HG03175 (cell line): ENCODE results near the gene DPP6.
A peak's percentile ranks its signal among the peaks of the same experiment; 100 is the strongest.

ENCODE experiments used
- ATAC-seq: cut with Tn5 transposase; IDR thresholded peaks from one replicate; pipeline ENCODE4 v1.9.1; 2021; ENCODE audit warnings: mild to moderate bottlenecking, moderate library complexity; ENCODE audit not compliant: unreplicated experiment

DPP6 gene

GRCh38 chr7:154844955-154845354 lies 792.8 kb downstream of the DPP6 start:
- no peak for ATAC-seq

GRCh38 chr7:154848464-154848863 lies 796.3 kb downstream of the DPP6 start:
- no peak for ATAC-seq

GRCh38 chr7:154852205-154852604 lies 800.0 kb downstream of the DPP6 start:
- ATAC-seq = no peak

GRCh38 chr7:154853063-154853726 lies 801.0 kb downstream of the DPP6 start:
- no peak for ATAC-seq

- ATAC-seq = no peak
Measured at GRCh38 chr7:154853727-154854095, 801.5 kb downstream of the DPP6 start.

- ATAC-seq = no peak
Measured at GRCh38 chr7:154854836-154855235, 802.6 kb downstream of the DPP6 start.

- ATAC-seq = no peak
Measured at GRCh38 chr7:154855366-154855765, 803.2 kb downstream of the DPP6 start.

GRCh38 chr7:154856733-154857132 lies 804.5 kb downstream of the DPP6 start:
- ATAC-seq = no peak

GRCh38 chr7:154857240-154857639 lies 805.0 kb downstream of the DPP6 start:
- ATAC-seq = no peak

- no peak for ATAC-seq
Measured at GRCh38 chr7:154857728-154858681, 805.8 kb downstream of the DPP6 start.

GRCh38 chr7:154858836-154859537 lies 806.8 kb downstream of the DPP6 start:
- no peak for ATAC-seq

- ATAC-seq = no peak
Measured at GRCh38 chr7:154859747-154860620, 807.8 kb downstream of the DPP6 start.

- no peak for ATAC-seq
Measured at GRCh38 chr7:154860621-154861375, 808.6 kb downstream of the DPP6 start.

- no peak for ATAC-seq
Measured at GRCh38 chr7:154861589-154861988, 809.4 kb downstream of the DPP6 start.

- ATAC-seq = no peak
Measured at GRCh38 chr7:154862153-154862791, 810.1 kb downstream of the DPP6 start.

- ATAC-seq = no peak
Measured at GRCh38 chr7:154863766-154864522, 811.7 kb downstream of the DPP6 start.

- peak; percentile 52 for ATAC-seq
Measured at GRCh38 chr7:154864523-154864891, 812.3 kb downstream of the DPP6 start.

GRCh38 chr7:154865984-154866685 lies 813.9 kb downstream of the DPP6 start:
- ATAC-seq = no peak
